CD4-positive, alpha-beta T cell treated with Interleukin-21 for 1 hour (primary cell): ENCODE results near the gene HDGFL1.

Source experiments
- DNase-seq: peaks from one replicate; pipeline ENCODE4 v3.0.0-alpha.2; 2020

Gene HDGFL1

GRCh38 chr6:22569281-22570184, at the start of gene HDGFL1:
HDGFL1 (plus strand) TSS chr6:22569566; CDS start chr6:22569576, 10 bp downstream.
- DNase-seq: no peak

- no peak for DNase-seq
Measured at GRCh38 chr6:22521035-22521434, 48.3 kb upstream of the HDGFL1 start.

- no peak for DNase-seq
Measured at GRCh38 chr6:22526736-22527135, 42.6 kb upstream of the HDGFL1 start.

- DNase-seq: no peak
Measured at GRCh38 chr6:22529866-22530265, 39.5 kb upstream of the HDGFL1 start.

- no peak for DNase-seq
Measured at GRCh38 chr6:22530506-22530905, 38.9 kb upstream of the HDGFL1 start.

GRCh38 chr6:22536122-22536521, 33.2 kb upstream of the HDGFL1 start:
- DNase-seq: no peak

- no peak for DNase-seq
Measured at GRCh38 chr6:22544476-22544875, 24.9 kb upstream of the HDGFL1 start.

GRCh38 chr6:22545051-22545450, 24.3 kb upstream of the HDGFL1 start:
- no peak for DNase-seq

GRCh38 chr6:22546236-22546635, 23.1 kb upstream of the HDGFL1 start:
- DNase-seq: no peak

GRCh38 chr6:22550971-22551670, 18.2 kb upstream of the HDGFL1 start:
- no peak for DNase-seq

GRCh38 chr6:22556266-22556665, 13.1 kb upstream of the HDGFL1 start:
- no peak for DNase-seq

GRCh38 chr6:22557007-22557406, 12.4 kb upstream of the HDGFL1 start:
- DNase-seq: no peak

GRCh38 chr6:22558288-22558882, 11.0 kb upstream of the HDGFL1 start:
- no peak for DNase-seq

- no peak for DNase-seq
Measured at GRCh38 chr6:22568854-22569253, 512 bp upstream of the HDGFL1 start.

- no peak for DNase-seq
Measured at GRCh38 chr6:22570185-22570551, 802 bp downstream of the HDGFL1 start.

- DNase-seq: no peak
Measured at GRCh38 chr6:22575190-22575589, 5.8 kb downstream of the HDGFL1 start.

GRCh38 chr6:22579439-22579838, 10.1 kb downstream of the HDGFL1 start:
- DNase-seq: no peak

- DNase-seq: no peak
Measured at GRCh38 chr6:22580337-22580736, 11.0 kb downstream of the HDGFL1 start.

GRCh38 chr6:22582417-22583205, 13.2 kb downstream of the HDGFL1 start:
- DNase-seq: no peak

- no peak for DNase-seq
Measured at GRCh38 chr6:22583230-22583629, 13.9 kb downstream of the HDGFL1 start.

- DNase-seq: no peak
Measured at GRCh38 chr6:22583927-22584326, 14.6 kb downstream of the HDGFL1 start.

- DNase-seq: no peak
Measured at GRCh38 chr6:22589118-22589517, 19.8 kb downstream of the HDGFL1 start.

- no peak for DNase-seq
Measured at GRCh38 chr6:22590423-22590822, 21.1 kb downstream of the HDGFL1 start.
